ENCODE data around the gene TRABD2B. TPM values are rescaled to one million over a fixed set of nuclear protein-coding genes. Genes with fewer than 3 reads are reported as not detected.

The TRABD2B gene
- total RNA-seq, 5 donors from 2014 or later (not counting 1 experiment from before 2014, with no cell fraction given): not detected

DNA sequence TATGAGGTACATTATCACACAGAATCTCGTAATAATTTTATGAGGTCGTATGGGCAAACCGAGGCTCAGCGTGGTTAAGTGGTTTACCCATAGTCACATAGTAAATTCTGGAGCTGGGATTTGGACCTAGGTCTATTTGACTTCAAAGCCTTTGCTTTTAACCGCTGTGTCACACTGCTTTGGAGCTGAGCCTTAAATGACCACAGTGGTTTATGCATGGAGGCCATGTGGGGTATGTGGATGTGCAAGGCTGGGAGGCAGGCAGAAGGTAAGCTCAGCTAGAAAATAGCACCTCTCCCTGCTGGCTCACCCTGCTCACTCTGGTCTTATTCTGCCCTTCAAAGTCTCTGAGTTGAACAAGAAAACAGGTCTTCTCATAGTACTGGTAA lies 269.5 kb downstream of the TRABD2B start:
- no peak overlapping the region for H3K4me3 Mint-ChIP-seq
- ATAC-seq (replicated peaks in 1 of 4) (no peak), DNase-seq (no peak)
- no peak overlapping the region for H3K27ac Mint-ChIP-seq
- no peaks in the 10 kb centered on the region for H3K36me3 Mint-ChIP-seq
- ChIA-PET CTCF (interaction anchor here in 1 of 2 donors (0.6 to 1.2 kb wide), 2 partner anchors 10 to 12 kb away, joined by 3 to 4 read pairs; no protein-coding TSS in a partner anchor), POLR2A (no interaction called here)
- Histone ChIP-seq H3K4me1 (ENCODE audit: control insufficient read depth in 1 of 2, extremely low read depth in 1 of 2, insufficient read depth in 2 of 2, low read length in 2 of 2) (peaks cover 0 to 9% of the 10 kb centered on the region in 2 experiments), H3K27ac (ENCODE audit: low read length) (no peak overlapping the region), H3K27me3 (replicated peaks in 1 of 2; ENCODE audit: control insufficient read depth in 2 of 2, extremely low read depth in 1 of 2, insufficient read depth in 2 of 2, low read length in 1 of 2) (peaks cover 10 to 43% of the 10 kb centered on the region in 2 experiments), H3K36me3 (ENCODE audit: control insufficient read depth in 2 of 2, extremely low read depth in 1 of 2, insufficient read depth in 1 of 2, low read length in 1 of 2) (no peaks in the 10 kb centered on the region), H3K9me3 (no peaks in the 10 kb centered on the region), H3K4me3 (ENCODE audit: control insufficient read depth in 1 of 2, extremely low read depth in 1 of 2, low read length in 1 of 2) (no peak overlapping the region)
- H3K27me3 Mint-ChIP-seq: peaks cover 34 to 47% of the 10 kb centered on the region in 2 donors
- no peaks in the 10 kb centered on the region for H3K9me3 Mint-ChIP-seq
- peaks cover 9 to 12% (median 11%) of the 10 kb centered on the region in 3 donors for H3K4me1 Mint-ChIP-seq
- 80% methylated on average over 5 of the region's 5 CpGs for WGBS (ENCODE audit: insufficient coverage)

DNA sequence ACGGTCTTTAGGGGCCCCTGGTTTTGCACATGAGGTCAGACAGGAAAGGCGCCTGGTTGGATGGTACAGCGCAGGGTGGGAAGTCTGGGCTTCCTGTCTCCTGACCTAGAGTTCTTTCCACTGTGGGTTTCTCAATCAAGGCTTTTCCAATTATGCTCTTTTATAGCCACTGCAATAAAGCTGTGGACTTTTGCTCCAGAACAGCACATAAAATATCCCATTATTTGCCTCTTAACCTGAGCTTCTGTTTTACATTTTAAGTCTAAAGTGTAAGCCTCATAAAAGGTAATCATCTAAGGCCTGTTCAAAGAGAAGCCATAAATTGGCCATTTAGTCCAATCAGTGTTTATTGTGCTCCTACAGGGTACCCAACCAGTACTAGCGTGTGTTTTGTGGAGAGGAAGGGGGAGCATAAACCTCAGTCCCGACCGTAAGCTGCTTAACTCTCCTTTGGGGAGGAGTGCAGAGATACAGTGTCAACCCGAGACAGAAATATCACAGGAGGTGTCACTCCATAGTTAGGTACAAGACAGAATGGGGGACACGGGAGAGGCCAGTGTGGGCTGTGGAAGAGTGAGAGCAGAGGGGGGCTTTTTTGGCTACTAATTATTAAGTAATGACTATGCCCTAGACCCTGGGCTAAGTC lies 270.0 kb downstream of the TRABD2B start:
- Mint-ChIP-seq H3K9me3 (no peaks in the 10 kb centered on the region), H3K27ac (no peak overlapping the region), H3K36me3 (no peaks in the 10 kb centered on the region), H3K4me3 (no peak overlapping the region), H3K27me3 (peaks cover 39 to 52% of the 10 kb centered on the region in 2 donors), H3K4me1 (peaks cover 9 to 12% (median 11%) of the 10 kb centered on the region in 3 donors)
- WGBS (ENCODE audit: insufficient coverage): 70% methylated on average over 5 of the region's 8 CpGs
- Histone ChIP-seq H3K4me1 (ENCODE audit: control insufficient read depth in 1 of 2, extremely low read depth in 1 of 2, insufficient read depth in 2 of 2, low read length in 2 of 2) (peaks cover 0 to 9% of the 10 kb centered on the region in 2 experiments), H3K36me3 (ENCODE audit: control insufficient read depth in 2 of 2, extremely low read depth in 1 of 2, insufficient read depth in 1 of 2, low read length in 1 of 2) (no peaks in the 10 kb centered on the region), H3K27me3 (replicated peaks in 1 of 2; ENCODE audit: control insufficient read depth in 2 of 2, extremely low read depth in 1 of 2, insufficient read depth in 2 of 2, low read length in 1 of 2) (peaks cover 10 to 47% of the 10 kb centered on the region in 2 experiments), H3K9me3 (no peaks in the 10 kb centered on the region), H3K4me3 (ENCODE audit: control insufficient read depth in 1 of 2, extremely low read depth in 1 of 2, low read length in 1 of 2) (no peak overlapping the region), H3K27ac (ENCODE audit: low read length) (no peak overlapping the region)
- ChIA-PET CTCF (interaction anchor here (0.6 to 1.7 kb wide), 7 partner anchors 11 to 337 kb away, joined by 3 to 24 read pairs (median 7); partner anchors contain the start of gene FOXD2 (in 1 of the 2)), POLR2A (no interaction called here)
- no peak for DNase-seq
- ATAC-seq (replicated peaks in 1 of 4): no peak

DNA sequence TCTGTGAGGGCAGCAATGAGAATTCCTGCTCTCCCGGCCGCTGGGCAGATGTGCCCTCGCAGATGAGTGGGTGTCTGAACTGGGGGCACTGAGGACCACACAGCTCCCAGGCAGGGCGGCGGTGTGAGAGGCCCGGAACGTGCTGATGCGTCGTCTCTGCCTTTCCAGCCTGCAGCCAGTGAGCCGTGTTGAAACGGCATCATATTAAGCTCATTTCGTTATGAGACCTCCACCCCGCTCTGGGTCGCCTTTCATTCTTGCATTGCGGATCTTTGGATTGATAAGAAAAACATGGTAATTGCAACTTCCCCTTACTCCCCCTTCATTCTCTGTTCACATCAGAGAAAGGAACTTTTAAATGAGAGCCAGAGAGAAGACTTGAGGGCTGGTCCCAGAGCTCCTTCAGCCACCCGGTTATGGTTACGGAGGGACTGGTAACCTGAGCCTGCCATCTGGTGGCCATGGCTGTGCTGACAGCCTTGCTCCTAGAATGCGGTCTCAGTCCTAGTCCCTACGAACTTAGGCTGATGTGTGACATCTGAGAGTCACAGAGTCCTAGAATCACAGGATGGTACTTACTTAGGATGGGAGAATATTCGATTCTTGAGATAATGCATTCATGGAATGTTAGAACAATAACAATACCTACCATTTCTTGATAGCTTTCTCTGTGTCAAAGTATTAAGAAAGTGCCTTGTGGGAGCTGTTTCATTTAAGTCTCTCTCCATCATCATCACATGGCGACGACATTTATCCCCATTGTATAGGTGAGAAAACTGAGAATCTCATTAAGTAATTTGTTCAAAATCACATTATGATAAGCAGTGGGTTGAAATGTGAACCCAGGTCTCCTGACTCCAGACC lies 271.0 kb downstream of the TRABD2B start:
- Mint-ChIP-seq H3K9me3 (no peaks in the 10 kb centered on the region), H3K27ac (no peak overlapping the region), H3K4me1 (peaks cover 9 to 12% (median 11%) of the 10 kb centered on the region in 3 donors), H3K36me3 (no peaks in the 10 kb centered on the region), H3K27me3 (peaks cover 42 to 56% of the 10 kb centered on the region in 2 donors), H3K4me3 (peak overlapping the region; percentile 51 to 60 (median 60))
- H3K4me3 ChIP-seq (ENCODE audit: control insufficient read depth in 1 of 2, extremely low read depth in 1 of 2, low read length in 1 of 2): no peak overlapping the region
- DNase-seq: peak; percentile 7 to 69 (median 44)
- POLR2A ChIA-PET: no interaction called here
- H3K9me3 ChIP-seq: no peaks in the 10 kb centered on the region
- peaks cover 0 to 9% of the 10 kb centered on the region in 2 experiments for H3K4me1 ChIP-seq (ENCODE audit: control insufficient read depth in 1 of 2, extremely low read depth in 1 of 2, insufficient read depth in 2 of 2, low read length in 2 of 2)
- 14% methylated on average over 14 of the region's 22 CpGs for WGBS (ENCODE audit: insufficient coverage)
- ATAC-seq (replicated peaks in 1 of 4): peak; percentile 78 to 88 (median 83)
- CTCF ChIA-PET: interaction anchor here (0.6 to 1.7 kb wide), 21 partner anchors 8 to 548 kb away, joined by 3 to 24 read pairs (median 4); partner anchors contain the start of gene FOXD2 (in 2 of the 2)
- H3K27me3 ChIP-seq (replicated peaks in 1 of 2; ENCODE audit: control insufficient read depth in 2 of 2, extremely low read depth in 1 of 2, insufficient read depth in 2 of 2, low read length in 1 of 2): peaks cover 10 to 53% of the 10 kb centered on the region in 2 experiments
- no peaks in the 10 kb centered on the region for H3K36me3 ChIP-seq (ENCODE audit: control insufficient read depth in 2 of 2, extremely low read depth in 1 of 2, insufficient read depth in 1 of 2, low read length in 1 of 2)
- H3K27ac ChIP-seq (ENCODE audit: low read length): no peak overlapping the region

DNA sequence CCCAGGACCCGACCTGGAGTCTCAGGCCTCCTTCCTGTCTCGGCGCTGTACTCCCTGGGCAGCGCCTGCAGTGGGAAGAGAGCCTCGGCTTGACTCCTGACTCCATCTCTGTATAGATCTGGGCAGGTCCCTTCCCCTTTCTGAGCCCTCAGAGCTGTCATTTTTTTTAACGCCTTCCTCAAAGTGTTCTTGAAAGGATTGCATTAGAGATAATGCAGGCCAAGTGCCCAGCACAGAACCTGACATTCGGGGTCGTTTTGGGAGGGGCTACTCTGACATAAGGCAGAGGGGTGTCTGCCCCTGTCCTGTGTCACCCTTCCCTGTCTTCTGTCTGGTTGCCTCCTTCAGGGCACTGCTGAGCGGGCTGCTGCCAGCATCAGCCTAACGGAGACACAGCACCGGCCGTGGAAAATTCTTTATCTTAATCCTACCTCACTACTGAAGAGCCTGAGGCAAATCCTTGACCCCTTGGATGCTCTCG lies 271.6 kb downstream of the TRABD2B start:
- Mint-ChIP-seq H3K27ac (no peak overlapping the region), H3K36me3 (no peaks in the 10 kb centered on the region), H3K9me3 (no peaks in the 10 kb centered on the region), H3K27me3 (peaks cover 44 to 62% of the 10 kb centered on the region in 2 donors), H3K4me3 (peak overlapping the region in 1 of 3 donors; percentile 60), H3K4me1 (peaks cover 9 to 12% (median 11%) of the 10 kb centered on the region in 3 donors)
- H3K4me3 ChIP-seq (ENCODE audit: control insufficient read depth in 1 of 2, extremely low read depth in 1 of 2, low read length in 1 of 2): no peak overlapping the region
- H3K9me3 ChIP-seq: no peaks in the 10 kb centered on the region
- DNase-seq: no peak
- ATAC-seq (replicated peaks in 1 of 4): no peak
- H3K27me3 ChIP-seq (replicated peaks in 1 of 2; ENCODE audit: control insufficient read depth in 2 of 2, extremely low read depth in 1 of 2, insufficient read depth in 2 of 2, low read length in 1 of 2): peaks cover 10 to 56% of the 10 kb centered on the region in 2 experiments
- no peak overlapping the region for H3K27ac ChIP-seq (ENCODE audit: low read length)
- H3K36me3 ChIP-seq (ENCODE audit: control insufficient read depth in 2 of 2, extremely low read depth in 1 of 2, insufficient read depth in 1 of 2, low read length in 1 of 2): no peaks in the 10 kb centered on the region
- ChIA-PET CTCF (interaction anchor here (0.6 to 1.7 kb wide), 19 partner anchors 9 to 547 kb away, joined by 3 to 24 read pairs (median 4); partner anchors contain the start of gene FOXD2 (in 2 of the 2)), POLR2A (no interaction called here)
- 21% methylated on average over 11 of the region's 13 CpGs for WGBS (ENCODE audit: insufficient coverage)
- peaks cover 0 to 9% of the 10 kb centered on the region in 2 experiments for H3K4me1 ChIP-seq (ENCODE audit: control insufficient read depth in 1 of 2, extremely low read depth in 1 of 2, insufficient read depth in 2 of 2, low read length in 2 of 2)

DNA sequence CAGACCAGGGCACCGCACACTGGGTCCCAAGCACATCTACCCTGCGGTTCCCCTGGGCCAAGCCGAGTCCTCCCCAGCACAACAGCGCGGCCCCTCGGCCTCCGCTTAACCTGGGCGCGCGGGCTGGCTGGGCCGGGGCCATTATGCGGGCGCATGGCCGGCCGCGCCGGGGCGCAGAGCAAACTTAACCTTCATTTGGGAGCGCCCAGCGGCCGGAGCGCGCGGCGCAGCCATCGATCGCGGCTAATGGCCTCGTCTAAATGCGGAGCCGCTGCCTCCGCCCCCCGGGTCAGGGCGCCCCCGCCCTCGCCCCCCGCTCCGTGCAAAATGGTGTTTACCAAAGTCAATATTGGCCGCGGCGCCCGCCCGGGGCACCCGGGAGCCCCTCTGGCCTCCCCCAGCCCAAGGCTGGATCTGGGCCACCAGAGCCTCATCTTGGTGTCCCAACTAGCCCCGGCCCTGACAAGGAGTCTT lies 272.1 kb downstream of the TRABD2B start:
- Mint-ChIP-seq H3K4me3 (peak overlapping the region in 1 of 3 donors; percentile 60), H3K4me1 (peaks cover 9 to 12% (median 11%) of the 10 kb centered on the region in 3 donors), H3K27ac (no peak overlapping the region), H3K36me3 (no peaks in the 10 kb centered on the region), H3K27me3 (peaks cover 46 to 66% of the 10 kb centered on the region in 2 donors), H3K9me3 (no peaks in the 10 kb centered on the region)
- DNase-seq: no peak
- WGBS (ENCODE audit: insufficient coverage): 7% methylated on average over 42 of the region's 45 CpGs
- no peak overlapping the region for H3K4me3 ChIP-seq (ENCODE audit: control insufficient read depth in 1 of 2, extremely low read depth in 1 of 2, low read length in 1 of 2)
- peaks cover 10 to 60% of the 10 kb centered on the region in 2 experiments for H3K27me3 ChIP-seq (replicated peaks in 1 of 2; ENCODE audit: control insufficient read depth in 2 of 2, extremely low read depth in 1 of 2, insufficient read depth in 2 of 2, low read length in 1 of 2)
- ChIA-PET POLR2A (no interaction called here), CTCF (no interaction called here)
- H3K9me3 ChIP-seq: no peaks in the 10 kb centered on the region
- peaks cover 0 to 9% of the 10 kb centered on the region in 2 experiments for H3K4me1 ChIP-seq (ENCODE audit: control insufficient read depth in 1 of 2, extremely low read depth in 1 of 2, insufficient read depth in 2 of 2, low read length in 2 of 2)
- H3K36me3 ChIP-seq (ENCODE audit: control insufficient read depth in 2 of 2, extremely low read depth in 1 of 2, insufficient read depth in 1 of 2, low read length in 1 of 2): no peaks in the 10 kb centered on the region
- H3K27ac ChIP-seq (ENCODE audit: low read length): no peak overlapping the region
- no peak for ATAC-seq (replicated peaks in 1 of 4)

DNA sequence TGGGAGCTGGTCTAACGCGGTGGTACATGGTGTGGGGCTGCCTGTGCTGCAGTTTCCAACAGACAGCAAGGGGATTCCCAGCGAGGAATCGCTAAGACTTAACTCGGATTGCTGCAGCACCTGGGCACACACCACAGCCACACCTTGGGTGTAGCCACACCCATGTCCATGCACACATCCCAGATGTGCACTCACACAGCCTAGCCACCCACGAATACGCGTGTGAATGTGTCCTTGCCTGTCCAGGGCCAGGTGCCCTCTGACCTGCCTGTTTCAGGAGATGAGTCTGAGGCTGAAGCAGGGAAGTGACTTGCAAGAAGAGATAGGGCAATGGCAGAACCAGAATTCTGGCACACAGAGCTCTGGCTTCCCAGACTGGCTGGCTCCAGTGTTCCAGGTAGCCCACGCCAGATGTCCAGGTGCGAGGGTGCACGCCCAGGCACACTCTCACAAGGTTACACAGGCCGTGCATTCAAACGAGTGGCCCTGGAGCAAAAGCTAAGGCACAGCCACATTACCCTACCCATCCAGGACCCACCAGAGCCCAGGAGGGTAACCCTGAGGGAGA lies 272.7 kb downstream of the TRABD2B start:
- Histone ChIP-seq H3K4me3 (ENCODE audit: control insufficient read depth in 1 of 2, extremely low read depth in 1 of 2, low read length in 1 of 2) (no peak overlapping the region), H3K27me3 (replicated peaks in 1 of 2; ENCODE audit: control insufficient read depth in 2 of 2, extremely low read depth in 1 of 2, insufficient read depth in 2 of 2, low read length in 1 of 2) (peaks cover 10 to 64% of the 10 kb centered on the region in 2 experiments), H3K9me3 (no peaks in the 10 kb centered on the region), H3K4me1 (ENCODE audit: control insufficient read depth in 1 of 2, extremely low read depth in 1 of 2, insufficient read depth in 2 of 2, low read length in 2 of 2) (peaks cover 0 to 9% of the 10 kb centered on the region in 2 experiments), H3K27ac (ENCODE audit: low read length) (no peak overlapping the region), H3K36me3 (ENCODE audit: control insufficient read depth in 2 of 2, extremely low read depth in 1 of 2, insufficient read depth in 1 of 2, low read length in 1 of 2) (no peaks in the 10 kb centered on the region)
- Mint-ChIP-seq H3K27me3 (peaks cover 50 to 71% of the 10 kb centered on the region in 2 donors), H3K27ac (no peak overlapping the region), H3K36me3 (no peaks in the 10 kb centered on the region), H3K9me3 (no peaks in the 10 kb centered on the region), H3K4me1 (peaks cover 9 to 12% (median 11%) of the 10 kb centered on the region in 3 donors), H3K4me3 (no peak overlapping the region)
- ChIA-PET CTCF (no interaction called here), POLR2A (no interaction called here)
- DNase-seq: no peak
- no peak for ATAC-seq (replicated peaks in 1 of 4)
- 79% methylated on average over 10 of the region's 13 CpGs for WGBS (ENCODE audit: insufficient coverage)
